Measurements from ENCODE around the gene MMP15.

GRCh38 chr16:58002936-58003335 is 22.6 kb upstream of the MMP15 start:
- TF ChIP-seq CTCF (IDR thresholded peaks at IDR 0.05; ENCODE audit: insufficient read depth, low read depth, low read length) (no peak), EZH2 (IDR thresholded peaks at IDR 0.05; ENCODE audit: insufficient read depth, low read length) (no peak)

Data from astrocyte (in vitro differentiated cells and primary cell).